GM20431 (cell line): Measurements from ENCODE around the gene RNF167.

Experiments
- in situ Hi-C: fragments of 300-500 bp; cut with MseI, MboI; formaldehyde crosslinking; loops from one replicate; pipeline ENCODE4 v1.15.0; 2020; ENCODE audit warnings: low sequenced_read_pairs; ENCODE audit not compliant: unreplicated experiment

The RNF167 gene

GRCh38 chr17:4939796-4940554, at the start of gene RNF167, which contains the start of gene SLC25A11:
Gene RNF167 (plus strand): TSS chr17:4940268. CDS start chr17:4940910, 642 bp downstream.
Gene SLC25A11 (minus strand): TSS chr17:4940046. CDS start chr17:4939910, 136 bp downstream.
- in situ Hi-C loops = no loop called here

GRCh38 chr17:4891411-4892410, 48.4 kb upstream of the RNF167 start:
- in situ Hi-C loops = no loop called here

GRCh38 chr17:4892499-4893221, 47.4 kb upstream of the RNF167 start:
- in situ Hi-C loops = no loop called here

- in situ Hi-C loops = no loop called here
Observed at GRCh38 chr17:4893272-4893671, 46.8 kb upstream of the RNF167 start.

- in situ Hi-C loops = no loop called here
Observed at GRCh38 chr17:4893721-4894560, 46.1 kb upstream of the RNF167 start.

- in situ Hi-C loops = no loop called here
Observed at GRCh38 chr17:4895121-4895520, 44.9 kb upstream of the RNF167 start.

GRCh38 chr17:4895657-4896331, 44.3 kb upstream of the RNF167 start:
- in situ Hi-C loops = no loop called here

GRCh38 chr17:4896332-4897197, 43.5 kb upstream of the RNF167 start:
- in situ Hi-C loops = no loop called here

- in situ Hi-C loops = no loop called here
Observed at GRCh38 chr17:4897198-4897687, 42.8 kb upstream of the RNF167 start.

- in situ Hi-C loops = no loop called here
Observed at GRCh38 chr17:4897785-4898184, 42.3 kb upstream of the RNF167 start.

GRCh38 chr17:4898351-4898750, 41.7 kb upstream of the RNF167 start:
- in situ Hi-C loops = no loop called here

GRCh38 chr17:4898927-4899326, 41.1 kb upstream of the RNF167 start:
- in situ Hi-C loops = no loop called here

GRCh38 chr17:4899341-4900230, 40.5 kb upstream of the RNF167 start, which contains the start of gene C17orf107:
Gene C17orf107 (plus strand): TSS chr17:4899536. CDS start chr17:4899763, 227 bp downstream.
- in situ Hi-C loops = no loop called here

- in situ Hi-C loops = no loop called here
Observed at GRCh38 chr17:4900231-4901107, 39.6 kb upstream of the RNF167 start.

GRCh38 chr17:4901108-4901647, 38.9 kb upstream of the RNF167 start:
- in situ Hi-C loops = no loop called here
